ENCODE results near the gene INAVA.

The INAVA gene, protein sequence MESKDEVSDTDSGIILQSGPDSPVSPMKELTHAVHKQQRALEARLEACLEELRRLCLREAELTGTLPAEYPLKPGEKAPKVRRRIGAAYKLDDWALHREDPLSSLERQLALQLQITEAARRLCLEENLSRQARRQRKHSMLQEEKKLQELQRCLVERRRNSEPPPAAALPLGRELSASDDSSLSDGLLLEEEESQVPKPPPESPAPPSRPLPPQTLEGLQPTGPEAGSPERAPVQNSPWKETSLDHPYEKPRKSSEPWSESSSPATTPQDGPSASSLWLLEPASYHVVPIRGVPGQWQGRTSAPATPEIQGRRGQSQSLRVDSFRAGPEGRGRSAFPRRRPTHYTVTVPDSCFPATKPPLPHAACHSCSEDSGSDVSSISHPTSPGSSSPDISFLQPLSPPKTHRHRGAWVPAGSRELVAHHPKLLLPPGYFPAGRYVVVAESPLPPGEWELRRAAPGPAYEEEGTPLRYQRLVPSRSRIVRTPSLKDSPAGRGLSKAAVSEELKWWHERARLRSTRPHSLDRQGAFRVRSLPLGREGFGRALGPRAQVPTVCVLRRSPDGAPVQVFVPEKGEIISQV

GRCh38 chr1:200894712-200895442 lies at the start of gene INAVA:
Gene INAVA, plus strand, starts transcription at chr1:200894900. Its CDS starts 3,501 bp downstream, at chr1:200898401.
- Histone ChIP-seq H3K36me3 (ENCODE audit: insufficient read depth, low read length) (peaks cover 32% of the 10 kb centered on the region), H3K4me1 (ENCODE audit: insufficient read depth, low read length) (peaks cover 27% of the 10 kb centered on the region), H3K27me3 (ENCODE audit: insufficient read depth, low read length) (no peaks in the 10 kb centered on the region), H2AFZ (ENCODE audit: low read depth, low read length) (no peak within 1 kb of the TSS), H3K9me3 (ENCODE audit: low read length) (no peaks in the 10 kb centered on the region), H3K4me3 (ENCODE audit: low read length) (peak within 1 kb of the TSS; percentile 96)

- Histone ChIP-seq H2AFZ (ENCODE audit: low read depth, low read length) (no peak overlapping the region), H3K4me3 (ENCODE audit: low read length) (no peak overlapping the region), H3K36me3 (ENCODE audit: insufficient read depth, low read length) (peaks cover 58% of the 10 kb centered on the region), H3K9me3 (ENCODE audit: low read length) (peaks cover 9% of the 10 kb centered on the region), H3K27me3 (ENCODE audit: insufficient read depth, low read length) (no peaks in the 10 kb centered on the region), H3K4me1 (ENCODE audit: insufficient read depth, low read length) (peaks cover 22% of the 10 kb centered on the region)
Measured at GRCh38 chr1:200845360-200845759, 49.3 kb upstream of the INAVA start.

GRCh38 chr1:200846398-200846797 lies 48.3 kb upstream of the INAVA start:
- Histone ChIP-seq H3K27me3 (ENCODE audit: insufficient read depth, low read length) (no peaks in the 10 kb centered on the region), H3K36me3 (ENCODE audit: insufficient read depth, low read length) (peaks cover 64% of the 10 kb centered on the region), H3K4me1 (ENCODE audit: insufficient read depth, low read length) (peaks cover 22% of the 10 kb centered on the region), H2AFZ (ENCODE audit: low read depth, low read length) (no peak overlapping the region), H3K9me3 (ENCODE audit: low read length) (peaks cover 9% of the 10 kb centered on the region), H3K4me3 (ENCODE audit: low read length) (no peak overlapping the region)

DNA sequence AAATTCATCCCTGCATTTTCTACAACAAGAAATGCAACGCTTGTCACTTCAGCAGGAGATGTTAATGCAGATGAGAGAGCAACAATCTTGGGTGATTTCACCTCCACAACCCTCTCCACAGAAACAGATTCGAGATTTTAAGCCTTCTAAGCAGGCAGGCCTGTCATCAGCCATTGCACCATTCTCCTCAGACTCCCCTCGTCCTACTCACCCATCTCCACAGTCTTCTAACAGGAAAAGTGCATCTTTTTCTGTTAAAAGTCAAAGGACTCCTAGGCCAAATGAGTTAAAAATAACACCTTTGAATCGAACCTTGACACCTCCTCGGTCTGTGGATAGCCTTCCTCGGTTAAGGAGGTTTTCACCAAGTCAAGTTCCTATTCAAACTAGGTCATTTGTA lies 45.3 kb upstream of the INAVA start:
- Histone ChIP-seq H3K9me3 (ENCODE audit: low read length) (peaks cover 9% of the 10 kb centered on the region), H3K4me1 (ENCODE audit: insufficient read depth, low read length) (peaks cover 22% of the 10 kb centered on the region), H2AFZ (ENCODE audit: low read depth, low read length) (no peak overlapping the region), H3K27me3 (ENCODE audit: insufficient read depth, low read length) (no peaks in the 10 kb centered on the region), H3K36me3 (ENCODE audit: insufficient read depth, low read length) (peaks cover 63% of the 10 kb centered on the region), H3K4me3 (ENCODE audit: low read length) (no peak overlapping the region)

- H3K36me3 ChIP-seq (ENCODE audit: insufficient read depth, low read length), result peaks cover 72% of the 10 kb centered on the region
- no peak overlapping the region for H2AFZ ChIP-seq (ENCODE audit: low read depth, low read length)
- H3K27me3 ChIP-seq (ENCODE audit: insufficient read depth, low read length), result no peaks in the 10 kb centered on the region
- no peak overlapping the region for H3K4me3 ChIP-seq (ENCODE audit: low read length)
- H3K9me3 ChIP-seq (ENCODE audit: low read length), result peaks cover 9% of the 10 kb centered on the region
- H3K4me1 ChIP-seq (ENCODE audit: insufficient read depth, low read length), result peaks cover 17% of the 10 kb centered on the region
Measured at GRCh38 chr1:200850554-200850953, 44.1 kb upstream of the INAVA start.

- Histone ChIP-seq H3K4me1 (ENCODE audit: insufficient read depth, low read length) (no peaks in the 10 kb centered on the region), H3K9me3 (ENCODE audit: low read length) (no peaks in the 10 kb centered on the region), H2AFZ (ENCODE audit: low read depth, low read length) (no peak overlapping the region), H3K36me3 (ENCODE audit: insufficient read depth, low read length) (peaks cover 62% of the 10 kb centered on the region), H3K27me3 (ENCODE audit: insufficient read depth, low read length) (no peaks in the 10 kb centered on the region), H3K4me3 (ENCODE audit: low read length) (no peak overlapping the region)
Measured at GRCh38 chr1:200856716-200857357, 37.9 kb upstream of the INAVA start.

- Histone ChIP-seq H2AFZ (ENCODE audit: low read depth, low read length) (no peak overlapping the region), H3K4me3 (ENCODE audit: low read length) (no peak overlapping the region), H3K36me3 (ENCODE audit: insufficient read depth, low read length) (peaks cover 65% of the 10 kb centered on the region)
Measured at GRCh38 chr1:200857804-200858203, 36.9 kb upstream of the INAVA start.

GRCh38 chr1:200861937-200862647 lies 32.6 kb upstream of the INAVA start:
- Histone ChIP-seq H3K4me3 (ENCODE audit: low read length) (no peak overlapping the region), H3K4me1 (ENCODE audit: insufficient read depth, low read length) (no peaks in the 10 kb centered on the region), H2AFZ (ENCODE audit: low read depth, low read length) (no peak overlapping the region), H3K27me3 (ENCODE audit: insufficient read depth, low read length) (no peaks in the 10 kb centered on the region), H3K36me3 (ENCODE audit: insufficient read depth, low read length) (peaks cover 40% of the 10 kb centered on the region), H3K9me3 (ENCODE audit: low read length) (no peaks in the 10 kb centered on the region)

More at GRCh38 chr1:200857804-200858203, 36.9 kb upstream of the INAVA start:
- no peaks in the 10 kb centered on the region for H3K4me1 ChIP-seq (ENCODE audit: insufficient read depth, low read length)
- H3K9me3 ChIP-seq (ENCODE audit: low read length), result no peaks in the 10 kb centered on the region
- H3K27me3 ChIP-seq (ENCODE audit: insufficient read depth, low read length), result no peaks in the 10 kb centered on the region

GRCh38 chr1:200862713-200863415 lies 31.8 kb upstream of the INAVA start:
- no peak overlapping the region for H3K4me3 ChIP-seq (ENCODE audit: low read length)
- H3K36me3 ChIP-seq (ENCODE audit: insufficient read depth, low read length), result peaks cover 33% of the 10 kb centered on the region
- no peaks in the 10 kb centered on the region for H3K4me1 ChIP-seq (ENCODE audit: insufficient read depth, low read length)
- H3K27me3 ChIP-seq (ENCODE audit: insufficient read depth, low read length), result no peaks in the 10 kb centered on the region
- no peaks in the 10 kb centered on the region for H3K9me3 ChIP-seq (ENCODE audit: low read length)
- H2AFZ ChIP-seq (ENCODE audit: low read depth, low read length), result no peak overlapping the region

DNA sequence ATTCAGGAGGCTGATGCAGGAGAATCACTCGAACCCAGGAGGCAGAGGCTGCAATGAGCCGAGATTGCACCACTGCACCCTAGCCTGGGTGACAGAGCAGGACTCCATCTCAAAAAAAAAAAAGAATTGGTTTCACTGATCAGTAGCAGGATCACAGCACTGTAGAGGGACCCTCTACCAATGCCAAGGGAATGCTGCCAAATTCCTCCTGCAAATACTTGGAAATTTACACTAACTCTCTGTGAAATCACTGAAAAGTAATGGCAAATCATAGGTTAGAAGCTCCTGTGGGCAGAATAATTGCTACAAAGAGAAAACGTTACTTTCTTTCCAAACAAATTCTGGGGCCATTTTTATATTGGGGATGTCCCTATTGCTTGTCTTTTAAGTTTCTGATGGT lies 28.6 kb upstream of the INAVA start:
- no peak overlapping the region for H2AFZ ChIP-seq (ENCODE audit: low read depth, low read length)
- peaks cover 19% of the 10 kb centered on the region for H3K36me3 ChIP-seq (ENCODE audit: insufficient read depth, low read length)
- no peaks in the 10 kb centered on the region for H3K4me1 ChIP-seq (ENCODE audit: insufficient read depth, low read length)
- no peaks in the 10 kb centered on the region for H3K27me3 ChIP-seq (ENCODE audit: insufficient read depth, low read length)
- H3K4me3 ChIP-seq (ENCODE audit: low read length), result no peak overlapping the region
- H3K9me3 ChIP-seq (ENCODE audit: low read length), result no peaks in the 10 kb centered on the region

GRCh38 chr1:200866521-200866920 lies 28.2 kb upstream of the INAVA start:
- no peaks in the 10 kb centered on the region for H3K4me1 ChIP-seq (ENCODE audit: insufficient read depth, low read length)
- no peaks in the 10 kb centered on the region for H3K9me3 ChIP-seq (ENCODE audit: low read length)
- H3K4me3 ChIP-seq (ENCODE audit: low read length), result no peak overlapping the region
- no peaks in the 10 kb centered on the region for H3K27me3 ChIP-seq (ENCODE audit: insufficient read depth, low read length)
- H2AFZ ChIP-seq (ENCODE audit: low read depth, low read length), result no peak overlapping the region
- peaks cover 19% of the 10 kb centered on the region for H3K36me3 ChIP-seq (ENCODE audit: insufficient read depth, low read length)

All from neuron (in vitro differentiated cells).